Endothelial cell of umbilical vein (primary cell): ENCODE measurements around the gene SERGEF.

Experiments used
- CTCF ChIP-seq, 2 donors: IDR thresholded peaks; 1 replicate in 1 of 2; 2 replicates in 1 of 2; pipeline ENCODE4 v1.5.1; 2011; ENCODE audit warnings: low read length in 2 of 2, mild to moderate bottlenecking in 2 of 2, moderate library complexity in 2 of 2, control low read depth in 1 of 2, inconsistent platforms in 1 of 2, low read depth in 1 of 2; ENCODE audit not compliant: insufficient read depth in 1 of 2; ENCODE audit errors: extremely low read depth in 1 of 2
- POLR2A ChIP-seq: IDR thresholded peaks from 2 replicates; pipeline ENCODE4 v1.6.1; 2012; ENCODE audit warnings: low read depth, mild to moderate bottlenecking, control low read depth, low read length

- no peak for TF ChIP-seq CTCF (IDR thresholded peaks at IDR 0.05; ENCODE audit: extremely low read depth in 1 of 2, insufficient read depth in 1 of 2, low read depth in 1 of 2, low read length in 2 of 2)
- TF ChIP-seq POLR2A, result no peak
Measured at GRCh38 chr11:17840101-17840548, 172.7 kb downstream of the SERGEF start.
